GM12891 (cell line): ENCODE data around the gene MYMX.

Experiments
- POLR2A ChIP-seq: IDR thresholded peaks from 2 replicates; pipeline ENCODE4 v1.6.1; 2011; ENCODE audit warnings: low read depth, low read length, control low read depth
- POLR2AphosphoS5 ChIP-seq: IDR thresholded peaks from 2 replicates; pipeline ENCODE4 v1.6.1; 2011; ENCODE audit warnings: low read depth, low read length, control low read depth
- SPI1 ChIP-seq: IDR thresholded peaks from 2 replicates; pipeline ENCODE4 v1.6.1; 2011; ENCODE audit warnings: low read depth, low read length, control low read depth

- TF ChIP-seq SPI1 = no peak
- TF ChIP-seq POLR2A = no peak
- TF ChIP-seq POLR2AphosphoS5 = no peak
Measured at GRCh38 chr6:44232676-44233566, 16.2 kb downstream of the MYMX start.
